HepG2 (cell line): ENCODE data around the gene GAREM1. TPM values are rescaled to one million over a fixed set of nuclear protein-coding genes. Genes with fewer than 3 reads are reported as not detected.
A peak's percentile ranks its signal among the peaks of the same experiment; 100 is the strongest.

Experiments
- DMAP1 ChIP-seq: IDR thresholded peaks from 2 replicates; pipeline ENCODE4 v1.6.1; 2016
- FOXK2 ChIP-seq: fragments of 450-650 bp; IDR thresholded peaks from 2 replicates; pipeline ENCODE4 v1.6.1; 2016
- KAT7 ChIP-seq: IDR thresholded peaks from 2 replicates; pipeline ENCODE4 v1.6.1; 2018; ENCODE audit warnings: borderline replicate concordance, missing compliant biosample characterization
- POLR2AphosphoS2 ChIP-seq: IDR thresholded peaks from 2 replicates; pipeline ENCODE4 v1.6.1; 2011; ENCODE audit warnings: low read depth, low read length, improper control_type of control experiment
- SIN3A ChIP-seq: IDR thresholded peaks from 2 replicates; pipeline ENCODE4 v1.6.1; 2011; ENCODE audit warnings: low read depth, mild to moderate bottlenecking, control low read depth, low read length, borderline replicate concordance
- SIX4 ChIP-seq: sonication (generic); formaldehyde crosslinking; IDR thresholded peaks from 2 replicates; pipeline ENCODE4 v1.4.0; 2020; ENCODE audit warnings: missing genetic modification reagents
- SMAD9 ChIP-seq: sonication (generic); formaldehyde crosslinking; IDR thresholded peaks from 2 replicates; pipeline ENCODE4 v1.5.1; 2020; ENCODE audit warnings: mild to moderate bottlenecking, missing genetic modification reagents
- TSC22D2 ChIP-seq: sonication (generic); formaldehyde crosslinking; IDR thresholded peaks from 2 replicates; pipeline ENCODE4 v1.5.1; 2020; ENCODE audit warnings: missing genetic modification reagents, mild to moderate bottlenecking, borderline replicate concordance
- ZMYM2 ChIP-seq: sonication (generic); formaldehyde crosslinking; IDR thresholded peaks from 2 replicates; pipeline ENCODE4 v1.8.0; 2022; ENCODE audit warnings: mild to moderate bottlenecking, missing genetic modification reagents
- ZNF251 ChIP-seq: sonication (generic); formaldehyde crosslinking; IDR thresholded peaks from 2 replicates; pipeline ENCODE4 v1.9.0; 2021; ENCODE audit warnings: mild to moderate bottlenecking, missing genetic modification reagents
- ZNF33A ChIP-seq: sonication (generic); formaldehyde crosslinking; IDR thresholded peaks from 2 replicates; pipeline ENCODE4 v1.5.1; 2020; ENCODE audit warnings: missing genetic modification reagents, mild to moderate bottlenecking, moderate library complexity, borderline replicate concordance
- ZNF605 ChIP-seq: sonication (generic); formaldehyde crosslinking; IDR thresholded peaks from 2 replicates; pipeline ENCODE4 v1.8.0; 2022; ENCODE audit warnings: mild to moderate bottlenecking, missing genetic modification reagents
- ZNF782 ChIP-seq: sonication (generic); formaldehyde crosslinking; IDR thresholded peaks from 2 replicates; pipeline ENCODE4 v1.4.0; 2020; ENCODE audit warnings: missing genetic modification reagents, mild to moderate bottlenecking, borderline replicate concordance
- polyA plus RNA-seq, 8 experiments: library from polyadenylated mRNA; depleted of rRNA in 3 of 8; stranded (reverse) in 7 of 8; unstranded in 1 of 8; fragments of >200 nt; fragmentation: Illumina TruSeq in 4 of 8; extraction: Trizol in 4 of 8; gene quantifications; 2 replicates each; pipeline versions ENCODE4 v1.2.1 to v1.2.3, GENCODE V29; 2011 to 2016; ENCODE audit warnings: low read depth in 4 of 8, missing spikeins in 1 of 8, mixed read lengths in 1 of 8; ENCODE audit not compliant: insufficient read depth in 1 of 8
- total RNA-seq, 5 experiments: library from RNA; depleted of rRNA; stranded (reverse); fragments of >200 nt; fragmentation: Illumina TruSeq; extraction: Trizol; gene quantifications; 2 replicates each; pipeline ENCODE4 v1.2.3, GENCODE V29; 2016; ENCODE audit warnings: low read depth in 1 of 5
- TF ChIP-seq, protein P1 (sequence below): sonication (generic); formaldehyde crosslinking; IDR thresholded peaks from 2 replicates; pipeline ENCODE4 v1.8.0; 2023; ENCODE audit warnings: mild to moderate bottlenecking, missing genetic modification reagents
- TF ChIP-seq, protein P2 (sequence below): IDR thresholded peaks from 2 replicates; pipeline ENCODE4 v1.4.0; 2020; ENCODE audit warnings: mild to moderate bottlenecking, missing genetic modification reagents
- TF ChIP-seq, protein P3 (sequence below): IDR thresholded peaks from 2 replicates; pipeline ENCODE4 v1.6.1; 2016; ENCODE audit warnings: low read depth, control low read depth
- TF ChIP-seq, protein P4 (sequence below): sonication (generic); formaldehyde crosslinking; IDR thresholded peaks from 2 replicates; pipeline ENCODE4 v1.9.0; 2022; ENCODE audit warnings: missing genetic modification reagents, mild to moderate bottlenecking, borderline replicate concordance
- TF ChIP-seq, protein P5 (sequence below): sonication (generic); formaldehyde crosslinking; IDR thresholded peaks from 2 replicates; pipeline ENCODE4 v1.8.1; 2023; ENCODE audit warnings: missing genetic modification reagents, inconsistent platforms, borderline replicate concordance
- TF ChIP-seq, protein P6 (sequence below): sonication (generic); formaldehyde crosslinking; conservative IDR thresholded peaks from 2 replicates; pipeline ENCODE4 v1.8.1; 2023; ENCODE audit warnings: missing genetic modification reagents

Gene GAREM1
- total and polyA plus RNA-seq, 2 of the 13 experiments (the other 11 are each of a cell fraction or from before 2014, with no cell fraction given): 2.5 to 2.9 TPM

DNA sequence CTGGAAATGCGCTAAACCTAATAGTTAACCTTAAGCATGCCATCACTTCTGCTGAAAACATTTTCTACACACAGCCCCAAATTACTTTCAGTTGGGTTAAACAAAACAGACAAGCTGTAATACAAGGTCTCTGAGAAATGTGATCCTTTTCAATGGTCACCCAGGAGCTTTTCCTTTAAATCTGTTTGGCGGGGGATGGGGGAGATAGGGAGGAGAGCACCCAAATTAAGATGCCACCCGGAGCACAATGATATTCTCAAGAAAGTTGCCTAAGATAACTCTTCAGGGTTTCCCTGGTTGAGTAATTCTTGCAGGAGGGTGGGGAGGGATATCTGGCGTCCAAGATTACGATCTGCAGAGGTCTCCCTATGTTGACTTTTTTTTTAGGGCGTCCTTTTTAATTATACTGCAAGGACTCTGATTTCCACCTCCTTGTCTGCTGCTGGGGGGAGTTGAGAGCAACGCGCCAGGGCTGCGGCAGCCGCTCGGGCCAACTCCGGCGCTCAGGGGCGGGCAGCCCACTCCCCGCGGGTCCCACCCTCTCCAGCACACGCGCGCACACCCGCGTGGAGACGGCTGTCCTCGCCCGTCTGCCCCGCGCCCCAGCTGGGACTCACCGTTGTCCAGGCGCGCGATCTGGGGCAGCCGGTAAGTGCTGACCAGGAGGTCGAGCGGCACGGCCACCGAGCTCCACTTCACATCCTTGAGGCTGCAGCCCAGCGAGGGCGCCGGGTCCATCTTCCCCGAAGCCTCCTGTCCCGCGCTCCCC, 807 bp downstream of the GAREM1 start (continued):
- TF ChIP-seq, protein P1, sequence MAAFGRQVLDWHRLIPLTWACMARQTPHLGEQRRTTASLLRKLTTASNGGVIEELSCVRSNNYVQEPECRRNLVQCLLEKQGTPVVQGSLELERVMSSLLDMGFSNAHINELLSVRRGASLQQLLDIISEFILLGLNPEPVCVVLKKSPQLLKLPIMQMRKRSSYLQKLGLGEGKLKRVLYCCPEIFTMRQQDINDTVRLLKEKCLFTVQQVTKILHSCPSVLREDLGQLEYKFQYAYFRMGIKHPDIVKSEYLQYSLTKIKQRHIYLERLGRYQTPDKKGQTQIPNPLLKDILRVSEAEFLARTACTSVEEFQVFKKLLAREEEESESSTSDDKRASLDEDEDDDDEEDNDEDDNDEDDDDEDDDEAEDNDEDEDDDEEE (CRISPR knock-in tag): 0 out of 2 replicates have a peak, but pooled peaks have one; percentile 38
- TF ChIP-seq ZNF33A (no peak), ZNF251 (no peak), SIN3A (no peak), TSC22D2 (CRISPR knock-in tag) (no peak), ZNF605 (CRISPR knock-in tag) (no peak), DMAP1 (CRISPR knock-in tag) (peak; percentile 30; the same call in 1 of the 2 replicates), FOXK2 (no peak), ZNF782 (no peak), ZMYM2 (CRISPR knock-in tag) (no peak), POLR2AphosphoS2 (no peak), SMAD9 (CRISPR knock-in tag) (no peak), KAT7 (CRISPR knock-in tag) (peak; percentile 52; the same call in 1 of the 2 replicates), SIX4 (CRISPR knock-in tag) (no peak)
- TF ChIP-seq, protein P2, sequence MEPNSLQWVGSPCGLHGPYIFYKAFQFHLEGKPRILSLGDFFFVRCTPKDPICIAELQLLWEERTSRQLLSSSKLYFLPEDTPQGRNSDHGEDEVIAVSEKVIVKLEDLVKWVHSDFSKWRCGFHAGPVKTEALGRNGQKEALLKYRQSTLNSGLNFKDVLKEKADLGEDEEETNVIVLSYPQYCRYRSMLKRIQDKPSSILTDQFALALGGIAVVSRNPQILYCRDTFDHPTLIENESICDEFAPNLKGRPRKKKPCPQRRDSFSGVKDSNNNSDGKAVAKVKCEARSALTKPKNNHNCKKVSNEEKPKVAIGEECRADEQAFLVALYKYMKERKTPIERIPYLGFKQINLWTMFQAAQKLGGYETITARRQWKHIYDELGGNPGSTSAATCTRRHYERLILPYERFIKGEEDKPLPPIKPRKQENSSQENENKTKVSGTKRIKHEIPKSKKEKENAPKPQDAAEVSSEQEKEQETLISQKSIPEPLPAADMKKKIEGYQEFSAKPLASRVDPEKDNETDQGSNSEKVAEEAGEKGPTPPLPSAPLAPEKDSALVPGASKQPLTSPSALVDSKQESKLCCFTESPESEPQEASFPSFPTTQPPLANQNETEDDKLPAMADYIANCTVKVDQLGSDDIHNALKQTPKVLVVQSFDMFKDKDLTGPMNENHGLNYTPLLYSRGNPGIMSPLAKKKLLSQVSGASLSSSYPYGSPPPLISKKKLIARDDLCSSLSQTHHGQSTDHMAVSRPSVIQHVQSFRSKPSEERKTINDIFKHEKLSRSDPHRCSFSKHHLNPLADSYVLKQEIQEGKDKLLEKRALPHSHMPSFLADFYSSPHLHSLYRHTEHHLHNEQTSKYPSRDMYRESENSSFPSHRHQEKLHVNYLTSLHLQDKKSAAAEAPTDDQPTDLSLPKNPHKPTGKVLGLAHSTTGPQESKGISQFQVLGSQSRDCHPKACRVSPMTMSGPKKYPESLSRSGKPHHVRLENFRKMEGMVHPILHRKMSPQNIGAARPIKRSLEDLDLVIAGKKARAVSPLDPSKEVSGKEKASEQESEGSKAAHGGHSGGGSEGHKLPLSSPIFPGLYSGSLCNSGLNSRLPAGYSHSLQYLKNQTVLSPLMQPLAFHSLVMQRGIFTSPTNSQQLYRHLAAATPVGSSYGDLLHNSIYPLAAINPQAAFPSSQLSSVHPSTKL (CRISPR knock-in tag): peak; percentile 16; the same call in 1 of the 2 replicates
- TF ChIP-seq, protein P3, sequence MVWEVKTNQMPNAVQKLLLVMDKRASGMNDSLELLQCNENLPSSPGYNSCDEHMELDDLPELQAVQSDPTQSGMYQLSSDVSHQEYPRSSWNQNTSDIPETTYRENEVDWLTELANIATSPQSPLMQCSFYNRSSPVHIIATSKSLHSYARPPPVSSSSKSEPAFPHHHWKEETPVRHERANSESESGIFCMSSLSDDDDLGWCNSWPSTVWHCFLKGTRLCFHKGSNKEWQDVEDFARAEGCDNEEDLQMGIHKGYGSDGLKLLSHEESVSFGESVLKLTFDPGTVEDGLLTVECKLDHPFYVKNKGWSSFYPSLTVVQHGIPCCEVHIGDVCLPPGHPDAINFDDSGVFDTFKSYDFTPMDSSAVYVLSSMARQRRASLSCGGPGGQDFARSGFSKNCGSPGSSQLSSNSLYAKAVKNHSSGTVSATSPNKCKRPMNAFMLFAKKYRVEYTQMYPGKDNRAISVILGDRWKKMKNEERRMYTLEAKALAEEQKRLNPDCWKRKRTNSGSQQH (CRISPR knock-in tag): no peak
- TF ChIP-seq, protein P4, sequence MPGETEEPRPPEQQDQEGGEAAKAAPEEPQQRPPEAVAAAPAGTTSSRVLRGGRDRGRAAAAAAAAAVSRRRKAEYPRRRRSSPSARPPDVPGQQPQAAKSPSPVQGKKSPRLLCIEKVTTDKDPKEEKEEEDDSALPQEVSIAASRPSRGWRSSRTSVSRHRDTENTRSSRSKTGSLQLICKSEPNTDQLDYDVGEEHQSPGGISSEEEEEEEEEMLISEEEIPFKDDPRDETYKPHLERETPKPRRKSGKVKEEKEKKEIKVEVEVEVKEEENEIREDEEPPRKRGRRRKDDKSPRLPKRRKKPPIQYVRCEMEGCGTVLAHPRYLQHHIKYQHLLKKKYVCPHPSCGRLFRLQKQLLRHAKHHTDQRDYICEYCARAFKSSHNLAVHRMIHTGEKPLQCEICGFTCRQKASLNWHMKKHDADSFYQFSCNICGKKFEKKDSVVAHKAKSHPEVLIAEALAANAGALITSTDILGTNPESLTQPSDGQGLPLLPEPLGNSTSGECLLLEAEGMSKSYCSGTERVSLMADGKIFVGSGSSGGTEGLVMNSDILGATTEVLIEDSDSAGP (CRISPR knock-in tag): no peak
- TF ChIP-seq, protein P5, sequence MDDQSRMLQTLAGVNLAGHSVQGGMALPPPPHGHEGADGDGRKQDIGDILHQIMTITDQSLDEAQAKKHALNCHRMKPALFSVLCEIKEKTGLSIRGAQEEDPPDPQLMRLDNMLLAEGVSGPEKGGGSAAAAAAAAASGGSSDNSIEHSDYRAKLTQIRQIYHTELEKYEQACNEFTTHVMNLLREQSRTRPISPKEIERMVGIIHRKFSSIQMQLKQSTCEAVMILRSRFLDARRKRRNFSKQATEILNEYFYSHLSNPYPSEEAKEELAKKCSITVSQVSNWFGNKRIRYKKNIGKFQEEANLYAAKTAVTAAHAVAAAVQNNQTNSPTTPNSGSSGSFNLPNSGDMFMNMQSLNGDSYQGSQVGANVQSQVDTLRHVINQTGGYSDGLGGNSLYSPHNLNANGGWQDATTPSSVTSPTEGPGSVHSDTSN: no peak
- TF ChIP-seq, protein P6, sequence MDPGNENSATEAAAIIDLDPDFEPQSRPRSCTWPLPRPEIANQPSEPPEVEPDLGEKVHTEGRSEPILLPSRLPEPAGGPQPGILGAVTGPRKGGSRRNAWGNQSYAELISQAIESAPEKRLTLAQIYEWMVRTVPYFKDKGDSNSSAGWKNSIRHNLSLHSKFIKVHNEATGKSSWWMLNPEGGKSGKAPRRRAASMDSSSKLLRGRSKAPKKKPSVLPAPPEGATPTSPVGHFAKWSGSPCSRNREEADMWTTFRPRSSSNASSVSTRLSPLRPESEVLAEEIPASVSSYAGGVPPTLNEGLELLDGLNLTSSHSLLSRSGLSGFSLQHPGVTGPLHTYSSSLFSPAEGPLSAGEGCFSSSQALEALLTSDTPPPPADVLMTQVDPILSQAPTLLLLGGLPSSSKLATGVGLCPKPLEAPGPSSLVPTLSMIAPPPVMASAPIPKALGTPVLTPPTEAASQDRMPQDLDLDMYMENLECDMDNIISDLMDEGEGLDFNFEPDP: no peak
